WTC11 (cell line): Measurements from ENCODE around the gene OR6J1.
"Not testable (repeated sequence)": the region's sequence is repeated elsewhere in the genome, so short reads cannot be mapped to it uniquely, and the experiment has no call there.

Experiments used
- TF ChIP-seq, protein P1 (sequence below): fragments of 200-600 bp; IDR thresholded peaks from 2 replicates; pipeline ENCODE4 v1.8.0; 2022; ENCODE audit warnings: antibody characterized with exemption
- TF ChIP-seq, protein P2 (sequence below): sonication (generic); formaldehyde crosslinking; IDR thresholded peaks from 2 replicates; pipeline ENCODE4 v1.8.0; 2023; ENCODE audit warnings: mild to moderate bottlenecking, missing genetic modification reagents
- TF ChIP-seq, protein P3 (sequence below): sonication (generic); formaldehyde crosslinking; IDR thresholded peaks from 2 replicates; pipeline ENCODE4 v1.8.1; 2023; ENCODE audit warnings: mild to moderate bottlenecking, missing genetic modification reagents
- TF ChIP-seq, protein P4 (sequence below): sonication (generic); formaldehyde crosslinking; IDR thresholded peaks from 2 replicates; pipeline ENCODE4 v1.8.1; 2023; ENCODE audit warnings: mild to moderate bottlenecking, missing genetic modification reagents, moderate library complexity

DNA sequence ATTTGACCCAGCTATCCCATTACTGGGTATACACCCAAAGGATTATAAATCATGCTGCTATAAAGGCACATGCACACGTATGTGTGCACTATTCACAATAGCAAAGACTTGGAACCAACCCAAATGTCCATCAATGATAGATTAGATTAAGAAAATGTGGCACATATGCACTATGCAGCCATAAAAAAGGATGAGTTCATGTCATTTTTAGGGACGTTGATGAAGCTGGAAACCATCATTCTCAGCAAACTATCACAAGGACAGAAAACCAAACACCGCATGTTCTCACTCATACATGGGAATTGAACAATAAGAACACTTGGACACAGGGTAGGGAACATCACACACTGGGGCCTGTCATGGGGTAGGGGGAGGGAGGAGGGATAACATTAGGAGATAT lies 39.3 kb upstream of the OR6J1 start:
- TF ChIP-seq, protein P1, sequence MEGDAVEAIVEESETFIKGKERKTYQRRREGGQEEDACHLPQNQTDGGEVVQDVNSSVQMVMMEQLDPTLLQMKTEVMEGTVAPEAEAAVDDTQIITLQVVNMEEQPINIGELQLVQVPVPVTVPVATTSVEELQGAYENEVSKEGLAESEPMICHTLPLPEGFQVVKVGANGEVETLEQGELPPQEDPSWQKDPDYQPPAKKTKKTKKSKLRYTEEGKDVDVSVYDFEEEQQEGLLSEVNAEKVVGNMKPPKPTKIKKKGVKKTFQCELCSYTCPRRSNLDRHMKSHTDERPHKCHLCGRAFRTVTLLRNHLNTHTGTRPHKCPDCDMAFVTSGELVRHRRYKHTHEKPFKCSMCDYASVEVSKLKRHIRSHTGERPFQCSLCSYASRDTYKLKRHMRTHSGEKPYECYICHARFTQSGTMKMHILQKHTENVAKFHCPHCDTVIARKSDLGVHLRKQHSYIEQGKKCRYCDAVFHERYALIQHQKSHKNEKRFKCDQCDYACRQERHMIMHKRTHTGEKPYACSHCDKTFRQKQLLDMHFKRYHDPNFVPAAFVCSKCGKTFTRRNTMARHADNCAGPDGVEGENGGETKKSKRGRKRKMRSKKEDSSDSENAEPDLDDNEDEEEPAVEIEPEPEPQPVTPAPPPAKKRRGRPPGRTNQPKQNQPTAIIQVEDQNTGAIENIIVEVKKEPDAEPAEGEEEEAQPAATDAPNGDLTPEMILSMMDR, result not testable (repeated sequence)
- TF ChIP-seq, protein P2, sequence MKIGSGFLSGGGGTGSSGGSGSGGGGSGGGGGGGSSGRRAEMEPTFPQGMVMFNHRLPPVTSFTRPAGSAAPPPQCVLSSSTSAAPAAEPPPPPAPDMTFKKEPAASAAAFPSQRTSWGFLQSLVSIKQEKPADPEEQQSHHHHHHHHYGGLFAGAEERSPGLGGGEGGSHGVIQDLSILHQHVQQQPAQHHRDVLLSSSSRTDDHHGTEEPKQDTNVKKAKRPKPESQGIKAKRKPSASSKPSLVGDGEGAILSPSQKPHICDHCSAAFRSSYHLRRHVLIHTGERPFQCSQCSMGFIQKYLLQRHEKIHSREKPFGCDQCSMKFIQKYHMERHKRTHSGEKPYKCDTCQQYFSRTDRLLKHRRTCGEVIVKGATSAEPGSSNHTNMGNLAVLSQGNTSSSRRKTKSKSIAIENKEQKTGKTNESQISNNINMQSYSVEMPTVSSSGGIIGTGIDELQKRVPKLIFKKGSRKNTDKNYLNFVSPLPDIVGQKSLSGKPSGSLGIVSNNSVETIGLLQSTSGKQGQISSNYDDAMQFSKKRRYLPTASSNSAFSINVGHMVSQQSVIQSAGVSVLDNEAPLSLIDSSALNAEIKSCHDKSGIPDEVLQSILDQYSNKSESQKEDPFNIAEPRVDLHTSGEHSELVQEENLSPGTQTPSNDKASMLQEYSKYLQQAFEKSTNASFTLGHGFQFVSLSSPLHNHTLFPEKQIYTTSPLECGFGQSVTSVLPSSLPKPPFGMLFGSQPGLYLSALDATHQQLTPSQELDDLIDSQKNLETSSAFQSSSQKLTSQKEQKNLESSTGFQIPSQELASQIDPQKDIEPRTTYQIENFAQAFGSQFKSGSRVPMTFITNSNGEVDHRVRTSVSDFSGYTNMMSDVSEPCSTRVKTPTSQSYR (CRISPR knock-in tag), result not testable (repeated sequence)
- TF ChIP-seq, protein P3, sequence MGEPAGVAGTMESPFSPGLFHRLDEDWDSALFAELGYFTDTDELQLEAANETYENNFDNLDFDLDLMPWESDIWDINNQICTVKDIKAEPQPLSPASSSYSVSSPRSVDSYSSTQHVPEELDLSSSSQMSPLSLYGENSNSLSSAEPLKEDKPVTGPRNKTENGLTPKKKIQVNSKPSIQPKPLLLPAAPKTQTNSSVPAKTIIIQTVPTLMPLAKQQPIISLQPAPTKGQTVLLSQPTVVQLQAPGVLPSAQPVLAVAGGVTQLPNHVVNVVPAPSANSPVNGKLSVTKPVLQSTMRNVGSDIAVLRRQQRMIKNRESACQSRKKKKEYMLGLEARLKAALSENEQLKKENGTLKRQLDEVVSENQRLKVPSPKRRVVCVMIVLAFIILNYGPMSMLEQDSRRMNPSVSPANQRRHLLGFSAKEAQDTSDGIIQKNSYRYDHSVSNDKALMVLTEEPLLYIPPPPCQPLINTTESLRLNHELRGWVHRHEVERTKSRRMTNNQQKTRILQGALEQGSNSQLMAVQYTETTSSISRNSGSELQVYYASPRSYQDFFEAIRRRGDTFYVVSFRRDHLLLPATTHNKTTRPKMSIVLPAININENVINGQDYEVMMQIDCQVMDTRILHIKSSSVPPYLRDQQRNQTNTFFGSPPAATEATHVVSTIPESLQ (CRISPR knock-in tag), result not testable (repeated sequence)
- TF ChIP-seq, protein P4, sequence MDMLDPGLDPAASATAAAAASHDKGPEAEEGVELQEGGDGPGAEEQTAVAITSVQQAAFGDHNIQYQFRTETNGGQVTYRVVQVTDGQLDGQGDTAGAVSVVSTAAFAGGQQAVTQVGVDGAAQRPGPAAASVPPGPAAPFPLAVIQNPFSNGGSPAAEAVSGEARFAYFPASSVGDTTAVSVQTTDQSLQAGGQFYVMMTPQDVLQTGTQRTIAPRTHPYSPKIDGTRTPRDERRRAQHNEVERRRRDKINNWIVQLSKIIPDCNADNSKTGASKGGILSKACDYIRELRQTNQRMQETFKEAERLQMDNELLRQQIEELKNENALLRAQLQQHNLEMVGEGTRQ (CRISPR knock-in tag), result not testable (repeated sequence)
